SK-N-MC (cell line): ENCODE results near the gene KCNH6.

ENCODE experiments used
- DNase-seq: peaks from one replicate; pipeline ENCODE4 v3.0.0-alpha.2; 2011; ENCODE audit warnings: low read depth, low spot score
- H3K27ac ChIP-seq: fragments of 200-600 bp; sonication (generic); 2 replicates; pipeline ENCODE4 v1.5.1; 2016; ENCODE audit warnings: mixed run types
- H3K36me3 ChIP-seq: fragments of 200-600 bp; sonication (generic); 2 replicates; pipeline ENCODE4 v1.6.1; 2017; ENCODE audit warnings: antibody characterized with exemption, low read length, mixed read lengths; ENCODE audit not compliant: insufficient read depth
- H3K4me3 ChIP-seq: fragments of 200-600 bp; sonication (generic); 2 replicates; pipeline ENCODE4 v1.5.1; 2016
- H3K9ac ChIP-seq: fragments of 200-600 bp; sonication (generic); 2 replicates; pipeline ENCODE4 v1.8.0; 2017; ENCODE audit warnings: mixed run types, mixed read lengths; ENCODE audit not compliant: insufficient read length
- H3K9me3 ChIP-seq: fragments of 200-600 bp; sonication (generic); 2 replicates; pipeline ENCODE4 v1.6.1; 2017; ENCODE audit warnings: low read depth, mild to moderate bottlenecking, antibody characterized with exemption, low read length, moderate library complexity, mixed read lengths
- EZH2 ChIP-seq: fragments of 200-600 bp; sonication (generic); IDR thresholded peaks from one replicate; pipeline ENCODE4 v1.6.1; 2017; ENCODE audit warnings: antibody characterized with exemption
- FOXP2 ChIP-seq: optimal IDR thresholded peaks from 2 replicates; pipeline ENCODE3; 2011; ENCODE audit warnings: mild to moderate bottlenecking, moderate library complexity; ENCODE audit not compliant: insufficient read depth; ENCODE audit errors: extremely low read length, control extremely low read depth
- POLR2AphosphoS5 ChIP-seq: IDR thresholded peaks from 2 replicates; pipeline ENCODE4 v1.6.1; 2012; ENCODE audit warnings: mild to moderate bottlenecking, low read depth, low read length, borderline replicate concordance

Gene KCNH6

GRCh38 chr17:63477480-63478440 lies 45.4 kb upstream of the KCNH6 start:
- H3K9ac ChIP-seq = no peak overlapping the region
- no peak overlapping the region for H3K27ac ChIP-seq
- H3K9me3 ChIP-seq = no peaks in the 10 kb centered on the region
- TF ChIP-seq EZH2 (no peak), FOXP2 (no peak), POLR2AphosphoS5 (no peak)
- DNase-seq = no peak
- H3K4me3 ChIP-seq = peak overlapping the region; percentile 74
- no peaks in the 10 kb centered on the region for H3K36me3 ChIP-seq

DNA sequence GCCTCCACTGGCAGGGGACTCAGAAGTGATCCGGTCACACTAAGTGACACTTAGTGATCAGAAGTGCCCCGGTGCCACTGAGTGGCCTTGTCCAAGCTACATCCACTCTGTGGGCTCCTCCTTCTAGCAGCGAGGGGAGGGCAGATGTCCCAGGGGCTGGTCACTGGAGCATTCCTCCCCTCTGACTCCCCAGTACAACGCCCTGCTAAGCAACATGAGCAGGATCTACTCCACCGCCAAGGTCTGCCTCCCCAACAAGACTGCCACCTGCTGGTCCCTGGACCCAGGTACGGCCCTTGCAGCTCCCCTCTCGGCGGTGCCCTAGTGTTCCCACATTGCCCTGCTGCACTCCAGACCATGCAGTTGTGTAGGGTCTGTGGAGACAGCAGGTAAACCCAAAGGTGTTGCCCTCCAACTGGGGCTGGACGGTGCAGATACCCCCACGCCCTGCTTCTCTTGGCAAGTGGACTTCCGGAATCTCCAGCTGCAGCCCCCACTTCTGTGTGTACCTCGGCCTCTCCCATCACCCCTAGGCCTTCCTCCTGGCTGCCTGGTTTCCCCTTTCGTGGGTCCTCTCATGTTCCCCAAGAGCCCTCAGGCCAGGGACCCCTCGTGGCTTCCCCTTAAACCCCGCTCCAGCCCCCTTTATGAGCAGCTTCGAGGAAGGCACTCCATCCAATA lies 44.2 kb upstream of the KCNH6 start:
- Histone ChIP-seq H3K27ac (no peak overlapping the region), H3K4me3 (no peak overlapping the region), H3K9me3 (no peaks in the 10 kb centered on the region), H3K36me3 (no peaks in the 10 kb centered on the region), H3K9ac (no peak overlapping the region)
- no peak for TF ChIP-seq FOXP2
- no peak for TF ChIP-seq POLR2AphosphoS5
- no peak for DNase-seq

DNA sequence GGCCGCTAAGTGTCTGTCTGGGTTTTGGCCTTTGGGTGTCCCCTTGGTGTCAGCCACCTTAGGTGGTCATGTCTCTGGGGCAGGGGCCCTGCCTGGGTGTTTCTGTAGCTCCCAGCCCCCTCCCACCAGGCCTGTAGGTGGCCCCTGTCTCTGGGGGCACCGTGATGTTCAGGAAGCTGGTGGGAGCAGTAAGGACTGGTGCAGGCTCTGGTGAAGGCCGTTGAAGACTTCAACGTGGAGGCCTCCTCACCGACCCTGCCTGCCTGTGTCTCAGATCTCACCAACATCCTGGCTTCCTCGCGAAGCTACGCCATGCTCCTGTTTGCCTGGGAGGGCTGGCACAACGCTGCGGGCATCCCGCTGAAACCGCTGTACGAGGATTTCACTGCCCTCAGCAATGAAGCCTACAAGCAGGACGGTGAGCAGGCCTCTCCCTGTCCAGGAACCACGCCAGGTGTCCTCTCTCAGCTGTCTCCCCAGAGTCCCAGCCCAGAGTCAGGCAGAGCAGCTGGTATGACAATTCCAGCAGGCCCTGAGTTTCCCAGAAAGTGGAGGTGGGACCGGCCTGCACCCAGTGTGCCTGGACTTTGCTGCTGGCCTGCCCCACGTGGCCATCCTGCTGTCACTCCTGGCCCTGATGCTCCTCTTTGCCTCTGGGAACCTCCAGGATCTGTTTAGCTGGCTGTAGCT lies 43.5 kb upstream of the KCNH6 start:
- no peak for TF ChIP-seq POLR2AphosphoS5
- TF ChIP-seq FOXP2 = no peak
- TF ChIP-seq EZH2 = no peak
- no peak overlapping the region for H3K9ac ChIP-seq
- no peaks in the 10 kb centered on the region for H3K9me3 ChIP-seq
- no peaks in the 10 kb centered on the region for H3K36me3 ChIP-seq
- H3K4me3 ChIP-seq = no peak overlapping the region
- DNase-seq = no peak
- H3K27ac ChIP-seq = no peak overlapping the region

GRCh38 chr17:63480192-63480784 lies 42.9 kb upstream of the KCNH6 start:
- TF ChIP-seq POLR2AphosphoS5 (no peak), EZH2 (no peak), FOXP2 (no peak)
- H3K4me3 ChIP-seq = no peak overlapping the region

DNA sequence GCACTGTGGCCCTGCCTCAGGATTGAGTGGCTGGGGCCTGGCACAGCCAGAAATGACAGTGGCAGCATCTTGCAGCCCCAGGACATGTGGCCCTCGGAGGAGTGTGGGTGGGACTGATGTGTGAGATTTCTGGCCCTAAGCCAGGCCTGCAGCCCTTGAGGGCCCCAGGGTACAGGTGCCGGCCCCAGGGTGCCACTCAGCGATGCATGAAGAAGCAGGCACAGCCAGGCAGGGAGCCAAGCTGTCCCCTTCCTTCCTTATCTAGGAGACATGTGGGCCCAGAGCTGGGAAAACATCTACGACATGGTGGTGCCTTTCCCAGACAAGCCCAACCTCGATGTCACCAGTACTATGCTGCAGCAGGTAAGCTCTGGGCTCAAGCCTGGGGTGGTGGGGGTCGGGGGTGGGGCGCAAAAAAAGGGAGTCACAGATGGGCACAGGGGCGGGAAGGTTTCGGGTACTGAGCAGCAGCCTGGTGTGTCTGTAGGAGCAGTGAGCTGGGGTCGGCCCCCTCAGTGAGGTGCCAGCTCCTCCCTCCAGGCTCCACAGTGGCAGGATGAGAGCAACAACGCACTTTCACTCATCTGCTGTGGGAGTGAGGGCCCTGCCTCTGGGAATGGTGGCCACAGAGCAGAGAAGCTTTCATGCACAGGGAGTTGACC lies 42.2 kb upstream of the KCNH6 start:
- no peak for DNase-seq
- no peak overlapping the region for H3K9ac ChIP-seq
- H3K27ac ChIP-seq = no peak overlapping the region
- no peak for TF ChIP-seq POLR2AphosphoS5
- TF ChIP-seq FOXP2 = peak; percentile 25
- no peak for TF ChIP-seq EZH2
- H3K9me3 ChIP-seq = no peaks in the 10 kb centered on the region
- no peak overlapping the region for H3K4me3 ChIP-seq
- H3K36me3 ChIP-seq = no peaks in the 10 kb centered on the region

More at GRCh38 chr17:63480192-63480784, 42.9 kb upstream of the KCNH6 start:
- Histone ChIP-seq H3K9ac (no peak overlapping the region), H3K9me3 (no peaks in the 10 kb centered on the region), H3K36me3 (no peaks in the 10 kb centered on the region), H3K27ac (no peak overlapping the region)
- no peak for DNase-seq

GRCh38 chr17:63481488-63481870 lies 41.7 kb upstream of the KCNH6 start:
- TF ChIP-seq POLR2AphosphoS5 = no peak
- TF ChIP-seq FOXP2 = no peak
- TF ChIP-seq EZH2 = no peak
- Histone ChIP-seq H3K27ac (no peak overlapping the region), H3K36me3 (no peaks in the 10 kb centered on the region), H3K9me3 (no peaks in the 10 kb centered on the region), H3K4me3 (no peak overlapping the region), H3K9ac (no peak overlapping the region)
- DNase-seq = no peak

- Histone ChIP-seq H3K4me3 (no peak overlapping the region), H3K9me3 (no peaks in the 10 kb centered on the region), H3K9ac (no peak overlapping the region), H3K27ac (no peak overlapping the region), H3K36me3 (no peaks in the 10 kb centered on the region)
- TF ChIP-seq EZH2 (no peak), POLR2AphosphoS5 (no peak), FOXP2 (no peak)
- no peak for DNase-seq
These were observed 40.6 kb upstream of the KCNH6 start for GRCh38 chr17:63482509-63482908.
